H1 (cell line): Measurements from ENCODE around the gene TFAP2B. TPM values are rescaled to one million over a fixed set of nuclear protein-coding genes. Genes with fewer than 3 reads are reported as not detected.

ENCODE experiments used
- CREB1 ChIP-seq: IDR thresholded peaks from 2 replicates; pipeline ENCODE4 v1.6.1; 2012; ENCODE audit warnings: inconsistent platforms
- MAFK ChIP-seq: IDR thresholded peaks from 2 replicates; pipeline ENCODE4 v1.6.1; 2012; ENCODE audit warnings: low read depth, mild to moderate bottlenecking, improper control_type of control experiment, low read length
- PHF8 ChIP-seq: fragments of 200-600 bp; sonication (generic); conservative IDR thresholded peaks from 2 replicates; pipeline ENCODE4 v1.7.1; 2012; ENCODE audit warnings: low read depth, mild to moderate bottlenecking, inconsistent platforms, low read length, moderate library complexity
- polyA plus RNA-seq, 7 experiments: library from polyadenylated mRNA; depleted of rRNA in 3 of 7; stranded (reverse) in 5 of 7; unstranded in 2 of 7; fragments of >200 nt in 5 of 7; fragments of 200-250 nt in 2 of 7; gene quantifications; 1 replicate in 5 of 7; 2 replicates in 1 of 7; 4 replicates in 1 of 7; pipeline versions ENCODE4 v1.2.1 to v1.2.3, GENCODE V29; 2011 to 2013; ENCODE audit warnings: missing spikeins in 2 of 7, mixed read lengths in 2 of 7
- total RNA-seq: library from RNA; stranded (reverse); fragmentation: NEBNext Ultra II Directional; extraction: Animal tissue kit (Norgen Biotek cat#: 25700); gene quantifications from 2 replicates; pipeline ENCODE4 v1.2.1, GENCODE V29; 2021
- TF ChIP-seq, protein P1 (sequence below): fragments of 300-600 bp; sonication (generic); IDR thresholded peaks from 2 replicates; pipeline ENCODE4 v1.7.1; 2012; ENCODE audit warnings: low read length, moderate library complexity, mild to moderate bottlenecking, inconsistent platforms; ENCODE audit not compliant: insufficient replicate concordance

Gene TFAP2B
- total and polyA plus RNA-seq, 2 of the 8 experiments (the other 6 are each of a cell fraction or from before 2014, with no cell fraction given): not detected

DNA sequence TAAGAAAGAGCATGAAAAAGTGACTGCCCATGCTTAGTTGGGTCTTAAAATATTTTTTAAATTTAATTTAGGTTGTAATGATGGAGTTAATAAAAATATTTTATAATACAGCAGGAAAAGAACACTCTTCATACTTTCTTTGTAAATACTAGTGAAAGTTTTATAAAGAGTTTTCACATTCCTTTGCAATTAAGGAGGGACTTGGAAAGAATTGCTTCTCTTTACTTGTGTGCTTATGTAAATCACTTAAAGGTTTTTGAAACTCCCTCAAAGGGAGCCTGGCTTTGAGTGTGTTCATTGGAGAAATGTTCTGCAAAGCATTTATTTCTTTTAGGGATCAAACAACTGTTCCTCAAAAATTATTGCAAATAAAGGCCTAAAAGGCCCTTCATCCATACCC lies 11.6 kb upstream of the TFAP2B start (continued):
- TF ChIP-seq, protein P1, sequence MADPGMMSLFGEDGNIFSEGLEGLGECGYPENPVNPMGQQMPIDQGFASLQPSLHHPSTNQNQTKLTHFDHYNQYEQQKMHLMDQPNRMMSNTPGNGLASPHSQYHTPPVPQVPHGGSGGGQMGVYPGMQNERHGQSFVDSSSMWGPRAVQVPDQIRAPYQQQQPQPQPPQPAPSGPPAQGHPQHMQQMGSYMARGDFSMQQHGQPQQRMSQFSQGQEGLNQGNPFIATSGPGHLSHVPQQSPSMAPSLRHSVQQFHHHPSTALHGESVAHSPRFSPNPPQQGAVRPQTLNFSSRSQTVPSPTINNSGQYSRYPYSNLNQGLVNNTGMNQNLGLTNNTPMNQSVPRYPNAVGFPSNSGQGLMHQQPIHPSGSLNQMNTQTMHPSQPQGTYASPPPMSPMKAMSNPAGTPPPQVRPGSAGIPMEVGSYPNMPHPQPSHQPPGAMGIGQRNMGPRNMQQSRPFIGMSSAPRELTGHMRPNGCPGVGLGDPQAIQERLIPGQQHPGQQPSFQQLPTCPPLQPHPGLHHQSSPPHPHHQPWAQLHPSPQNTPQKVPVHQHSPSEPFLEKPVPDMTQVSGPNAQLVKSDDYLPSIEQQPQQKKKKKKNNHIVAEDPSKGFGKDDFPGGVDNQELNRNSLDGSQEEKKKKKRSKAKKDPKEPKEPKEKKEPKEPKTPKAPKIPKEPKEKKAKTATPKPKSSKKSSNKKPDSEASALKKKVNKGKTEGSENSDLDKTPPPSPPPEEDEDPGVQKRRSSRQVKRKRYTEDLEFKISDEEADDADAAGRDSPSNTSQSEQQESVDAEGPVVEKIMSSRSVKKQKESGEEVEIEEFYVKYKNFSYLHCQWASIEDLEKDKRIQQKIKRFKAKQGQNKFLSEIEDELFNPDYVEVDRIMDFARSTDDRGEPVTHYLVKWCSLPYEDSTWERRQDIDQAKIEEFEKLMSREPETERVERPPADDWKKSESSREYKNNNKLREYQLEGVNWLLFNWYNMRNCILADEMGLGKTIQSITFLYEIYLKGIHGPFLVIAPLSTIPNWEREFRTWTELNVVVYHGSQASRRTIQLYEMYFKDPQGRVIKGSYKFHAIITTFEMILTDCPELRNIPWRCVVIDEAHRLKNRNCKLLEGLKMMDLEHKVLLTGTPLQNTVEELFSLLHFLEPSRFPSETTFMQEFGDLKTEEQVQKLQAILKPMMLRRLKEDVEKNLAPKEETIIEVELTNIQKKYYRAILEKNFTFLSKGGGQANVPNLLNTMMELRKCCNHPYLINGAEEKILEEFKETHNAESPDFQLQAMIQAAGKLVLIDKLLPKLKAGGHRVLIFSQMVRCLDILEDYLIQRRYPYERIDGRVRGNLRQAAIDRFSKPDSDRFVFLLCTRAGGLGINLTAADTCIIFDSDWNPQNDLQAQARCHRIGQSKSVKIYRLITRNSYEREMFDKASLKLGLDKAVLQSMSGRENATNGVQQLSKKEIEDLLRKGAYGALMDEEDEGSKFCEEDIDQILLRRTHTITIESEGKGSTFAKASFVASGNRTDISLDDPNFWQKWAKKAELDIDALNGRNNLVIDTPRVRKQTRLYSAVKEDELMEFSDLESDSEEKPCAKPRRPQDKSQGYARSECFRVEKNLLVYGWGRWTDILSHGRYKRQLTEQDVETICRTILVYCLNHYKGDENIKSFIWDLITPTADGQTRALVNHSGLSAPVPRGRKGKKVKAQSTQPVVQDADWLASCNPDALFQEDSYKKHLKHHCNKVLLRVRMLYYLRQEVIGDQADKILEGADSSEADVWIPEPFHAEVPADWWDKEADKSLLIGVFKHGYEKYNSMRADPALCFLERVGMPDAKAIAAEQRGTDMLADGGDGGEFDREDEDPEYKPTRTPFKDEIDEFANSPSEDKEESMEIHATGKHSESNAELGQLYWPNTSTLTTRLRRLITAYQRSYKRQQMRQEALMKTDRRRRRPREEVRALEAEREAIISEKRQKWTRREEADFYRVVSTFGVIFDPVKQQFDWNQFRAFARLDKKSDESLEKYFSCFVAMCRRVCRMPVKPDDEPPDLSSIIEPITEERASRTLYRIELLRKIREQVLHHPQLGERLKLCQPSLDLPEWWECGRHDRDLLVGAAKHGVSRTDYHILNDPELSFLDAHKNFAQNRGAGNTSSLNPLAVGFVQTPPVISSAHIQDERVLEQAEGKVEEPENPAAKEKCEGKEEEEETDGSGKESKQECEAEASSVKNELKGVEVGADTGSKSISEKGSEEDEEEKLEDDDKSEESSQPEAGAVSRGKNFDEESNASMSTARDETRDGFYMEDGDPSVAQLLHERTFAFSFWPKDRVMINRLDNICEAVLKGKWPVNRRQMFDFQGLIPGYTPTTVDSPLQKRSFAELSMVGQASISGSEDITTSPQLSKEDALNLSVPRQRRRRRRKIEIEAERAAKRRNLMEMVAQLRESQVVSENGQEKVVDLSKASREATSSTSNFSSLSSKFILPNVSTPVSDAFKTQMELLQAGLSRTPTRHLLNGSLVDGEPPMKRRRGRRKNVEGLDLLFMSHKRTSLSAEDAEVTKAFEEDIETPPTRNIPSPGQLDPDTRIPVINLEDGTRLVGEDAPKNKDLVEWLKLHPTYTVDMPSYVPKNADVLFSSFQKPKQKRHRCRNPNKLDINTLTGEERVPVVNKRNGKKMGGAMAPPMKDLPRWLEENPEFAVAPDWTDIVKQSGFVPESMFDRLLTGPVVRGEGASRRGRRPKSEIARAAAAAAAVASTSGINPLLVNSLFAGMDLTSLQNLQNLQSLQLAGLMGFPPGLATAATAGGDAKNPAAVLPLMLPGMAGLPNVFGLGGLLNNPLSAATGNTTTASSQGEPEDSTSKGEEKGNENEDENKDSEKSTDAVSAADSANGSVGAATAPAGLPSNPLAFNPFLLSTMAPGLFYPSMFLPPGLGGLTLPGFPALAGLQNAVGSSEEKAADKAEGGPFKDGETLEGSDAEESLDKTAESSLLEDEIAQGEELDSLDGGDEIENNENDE: no peak
- TF ChIP-seq MAFK: no peak
- no peak for TF ChIP-seq CREB1
- no peak for TF ChIP-seq PHF8
